NCI-H82 treated with DMSO at 0.1 percent for 48 hours (cell line): ENCODE data around the gene SFTPB.
"Not testable (repeated sequence)": the region's sequence is repeated elsewhere in the genome, so short reads cannot be mapped to it uniquely, and the experiment has no call there.

Experiments used
- DNase-seq: peaks from one replicate; lab custom pipeline; 2025; ENCODE audit not compliant: unreplicated experiment; lab: John Stamatoyannopoulos, UW

The SFTPB gene

GRCh38 chr2:85614757-85615156 lies 53.2 kb downstream of the SFTPB start:
- not testable (repeated sequence) for DNase-seq

- peak; percentile 26 for DNase-seq
Measured at GRCh38 chr2:85613717-85614515, 54.1 kb downstream of the SFTPB start.

GRCh38 chr2:85611705-85612587 lies 56.1 kb downstream of the SFTPB start, which contains the start of gene C2orf68:
Gene C2orf68, minus strand, starts transcription at chr2:85612066. Its CDS starts 82 bp downstream, at chr2:85611984.
- DNase-seq, result peak; percentile 80

- peak; percentile 8 for DNase-seq
Measured at GRCh38 chr2:85611217-85611704, 56.7 kb downstream of the SFTPB start.
